Lower leg skin (tissue), 4 donors: ENCODE results near the gene ZMYND12. TPM values are rescaled to one million over a fixed set of nuclear protein-coding genes. Genes with fewer than 3 reads are reported as not detected.

Experiments
- DNase-seq, 2 donors: peaks; one replicate each; pipeline ENCODE4 v3.0.0-alpha.2; 2019; ENCODE audit warnings: low spot score in 2 of 2
- H3K4me3 ChIP-seq: fragments of 200-600 bp; sonication (generic); 2 replicates; pipeline ENCODE4 v1.5.1; 2017; ENCODE audit warnings: mild to moderate bottlenecking, low read depth; ENCODE audit not compliant: poor library complexity, severe bottlenecking
- POLR2A ChIP-seq, 2 donors: fragments of 450-650 bp; IDR thresholded peaks; one replicate each; pipeline ENCODE4 v1.6.1; 2016 to 2017; ENCODE audit warnings: antibody characterized with exemption in 2 of 2, mild to moderate bottlenecking in 1 of 2, moderate library complexity in 1 of 2
- WGBS, 2 donors: methylation state at CpG; one replicate each; pipeline ENCODE4 v1.1.5; 2018; 5-methylcytosine and 5-hydroxymethylcytosine counted together
- intact Hi-C: fragments of 100-400 bp; cut with DNase I; formaldehyde crosslinking; loops from one replicate; pipeline ENCODE4 v1.15.0; 2023; ENCODE audit warnings: low total_unique reads
- total RNA-seq, 4 donors: library from RNA; depleted of rRNA; stranded (reverse); fragments of >200 nt; gene quantifications; one replicate each; pipeline ENCODE4 v1.1.0, GENCODE V29; 2016
- TF ChIP-seq, protein P1 (sequence below), 3 donors: fragments of 450-650 bp; IDR thresholded peaks; one replicate each; pipeline ENCODE4 v1.5.1; 2016; ENCODE audit warnings: antibody characterized with exemption in 3 of 3, mild to moderate bottlenecking in 3 of 3, moderate library complexity in 2 of 3

The ZMYND12 gene
- total RNA-seq, 4 donors from 2014 or later: 0.25 to 8.0 (median 0.42) TPM; not detected in 1

DNA sequence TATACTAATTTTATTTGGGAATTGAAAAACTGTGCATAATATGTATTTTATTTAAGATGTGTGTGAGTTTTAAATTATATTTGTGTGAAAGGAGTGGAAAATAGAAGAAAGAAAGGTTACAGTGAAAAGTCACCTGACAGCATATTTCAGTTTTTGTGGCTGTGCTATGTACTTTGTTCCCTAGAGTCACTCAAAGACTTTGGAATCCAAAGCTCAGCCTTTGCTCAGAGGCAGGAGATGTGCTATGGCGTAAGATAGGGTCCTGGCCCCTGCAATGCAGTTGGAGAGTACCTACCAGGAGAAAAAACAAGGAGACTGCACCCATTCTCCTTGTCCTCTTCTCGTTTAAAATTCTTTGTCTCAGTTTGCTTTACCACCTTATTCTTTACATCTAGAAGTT is 10.2 kb upstream of the ZMYND12 start:
- WGBS, 2 donors: 84 to 89% methylated on average over 2 of the region's 2 CpGs
- TF ChIP-seq, protein P1, sequence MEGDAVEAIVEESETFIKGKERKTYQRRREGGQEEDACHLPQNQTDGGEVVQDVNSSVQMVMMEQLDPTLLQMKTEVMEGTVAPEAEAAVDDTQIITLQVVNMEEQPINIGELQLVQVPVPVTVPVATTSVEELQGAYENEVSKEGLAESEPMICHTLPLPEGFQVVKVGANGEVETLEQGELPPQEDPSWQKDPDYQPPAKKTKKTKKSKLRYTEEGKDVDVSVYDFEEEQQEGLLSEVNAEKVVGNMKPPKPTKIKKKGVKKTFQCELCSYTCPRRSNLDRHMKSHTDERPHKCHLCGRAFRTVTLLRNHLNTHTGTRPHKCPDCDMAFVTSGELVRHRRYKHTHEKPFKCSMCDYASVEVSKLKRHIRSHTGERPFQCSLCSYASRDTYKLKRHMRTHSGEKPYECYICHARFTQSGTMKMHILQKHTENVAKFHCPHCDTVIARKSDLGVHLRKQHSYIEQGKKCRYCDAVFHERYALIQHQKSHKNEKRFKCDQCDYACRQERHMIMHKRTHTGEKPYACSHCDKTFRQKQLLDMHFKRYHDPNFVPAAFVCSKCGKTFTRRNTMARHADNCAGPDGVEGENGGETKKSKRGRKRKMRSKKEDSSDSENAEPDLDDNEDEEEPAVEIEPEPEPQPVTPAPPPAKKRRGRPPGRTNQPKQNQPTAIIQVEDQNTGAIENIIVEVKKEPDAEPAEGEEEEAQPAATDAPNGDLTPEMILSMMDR (IDR thresholded peaks at IDR 0.05): no peak
- TF ChIP-seq POLR2A (IDR thresholded peaks at IDR 0.05): no peak
- DNase-seq: no peak
- intact Hi-C loops: no loop called here
- no peak overlapping the region for H3K4me3 ChIP-seq

DNA sequence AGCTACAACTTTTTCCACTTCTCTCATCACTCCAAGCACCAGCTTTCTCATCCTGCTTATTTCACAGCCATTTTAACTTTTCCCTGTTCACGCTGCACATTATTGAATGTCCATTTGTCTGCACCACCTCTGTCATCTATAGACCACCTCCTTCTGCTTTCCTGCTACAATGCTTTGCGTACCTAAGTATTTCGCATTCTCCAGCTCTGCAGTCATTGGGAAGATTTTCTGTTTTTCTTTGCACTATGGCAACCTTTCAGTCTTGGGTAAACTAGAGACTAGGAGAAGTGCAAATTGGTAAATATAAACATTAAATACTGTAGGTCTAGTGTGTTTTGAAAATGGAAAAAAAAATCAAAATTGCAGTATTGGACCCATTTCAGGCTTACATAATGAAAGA is 8.1 kb upstream of the ZMYND12 start:
- 77 to 83% methylated on average over 3 of the region's 3 CpGs for WGBS, 2 donors
- H3K4me3 ChIP-seq: no peak overlapping the region
- TF ChIP-seq, protein P1 (IDR thresholded peaks at IDR 0.05): no peak
- TF ChIP-seq POLR2A (IDR thresholded peaks at IDR 0.05): no peak
- DNase-seq: no peak
- intact Hi-C loops: no loop called here

DNA sequence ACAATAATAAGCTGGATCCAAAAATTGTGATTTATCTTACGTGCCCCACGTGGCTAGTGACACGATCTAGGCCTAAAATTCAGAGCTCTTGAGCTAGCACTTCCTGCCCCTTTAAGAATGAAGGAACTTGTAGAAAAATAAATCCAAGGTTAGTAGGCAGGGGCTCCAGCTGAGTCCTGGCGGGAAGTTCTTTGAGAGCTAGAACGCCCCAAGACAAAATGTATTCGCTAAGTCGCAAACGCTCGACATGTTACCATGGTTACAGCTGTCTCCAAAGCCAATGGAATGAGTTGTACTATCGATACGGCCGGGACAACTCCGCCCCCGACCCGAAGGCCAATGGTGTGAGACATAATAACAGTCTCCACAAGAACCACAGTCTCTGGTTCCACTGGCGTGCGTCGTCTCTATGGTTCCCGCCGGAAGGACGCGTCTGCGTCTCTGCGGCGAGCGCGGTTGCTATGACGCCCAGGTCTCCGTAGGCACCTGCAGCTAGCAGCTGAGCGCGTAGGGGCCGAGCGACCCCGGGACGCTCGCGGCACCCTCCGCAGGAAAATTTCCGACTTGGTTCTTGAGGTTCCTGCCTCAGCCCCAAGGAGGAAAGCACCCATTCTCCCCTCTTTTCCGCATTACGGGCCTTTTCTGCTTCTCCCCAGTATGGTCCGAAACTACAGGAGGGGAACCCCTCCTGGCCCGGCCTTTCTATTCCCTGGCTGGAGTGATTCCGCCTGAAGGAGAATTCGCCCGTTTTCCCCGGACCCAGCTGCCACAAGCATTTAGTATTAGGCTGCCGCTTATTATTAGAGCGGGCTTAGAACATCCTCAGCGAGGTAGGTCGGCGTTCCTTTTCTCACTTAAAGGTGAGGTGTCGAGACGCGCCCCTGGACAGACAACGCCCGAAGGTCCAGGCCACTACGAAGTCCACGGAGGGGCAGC is 7.3 kb upstream of the ZMYND12 start, which contains the start of gene CCDC30:
TSS of gene CCDC30 (plus strand) at position 459 of the 936 bp plus-strand sequence. CDS start 17,266 bp downstream, outside the sequence.
- peak; percentile 98 for DNase-seq
- intact Hi-C loops: no loop called here
- TF ChIP-seq, protein P1 (IDR thresholded peaks at IDR 0.05): no peak
- no peak for TF ChIP-seq POLR2A (IDR thresholded peaks at IDR 0.05)
- H3K4me3 ChIP-seq: peak within 1 kb of the TSS; percentile 15
- WGBS, 2 donors: 1% methylated on average over 59 of the region's 59 CpGs

DNA sequence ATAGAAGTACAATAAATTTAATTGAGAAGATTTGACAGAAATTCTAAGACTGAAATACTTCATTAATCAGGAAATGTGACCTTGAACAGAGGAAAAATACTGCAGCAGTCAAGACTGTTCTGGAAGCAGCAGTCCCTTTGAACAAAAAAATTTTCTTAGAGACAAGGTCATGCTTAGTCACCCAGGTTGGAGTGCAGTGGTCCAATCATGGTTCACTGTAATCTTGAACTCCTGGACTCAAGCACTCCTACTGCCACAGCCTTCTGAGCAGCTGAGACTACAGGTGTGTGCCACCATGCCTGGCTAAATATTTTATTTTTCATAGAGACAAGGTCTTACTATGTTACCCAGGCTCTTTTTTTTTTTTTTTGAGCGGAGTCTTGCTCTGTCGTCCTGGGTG is 5.4 kb upstream of the ZMYND12 start:
- no peak overlapping the region for H3K4me3 ChIP-seq
- intact Hi-C loops: no loop called here
- 84 to 91% methylated on average over 2 of the region's 2 CpGs for WGBS, 2 donors
- no peak for DNase-seq
- TF ChIP-seq, protein P1 (IDR thresholded peaks at IDR 0.05): no peak
- TF ChIP-seq POLR2A (IDR thresholded peaks at IDR 0.05): no peak

DNA sequence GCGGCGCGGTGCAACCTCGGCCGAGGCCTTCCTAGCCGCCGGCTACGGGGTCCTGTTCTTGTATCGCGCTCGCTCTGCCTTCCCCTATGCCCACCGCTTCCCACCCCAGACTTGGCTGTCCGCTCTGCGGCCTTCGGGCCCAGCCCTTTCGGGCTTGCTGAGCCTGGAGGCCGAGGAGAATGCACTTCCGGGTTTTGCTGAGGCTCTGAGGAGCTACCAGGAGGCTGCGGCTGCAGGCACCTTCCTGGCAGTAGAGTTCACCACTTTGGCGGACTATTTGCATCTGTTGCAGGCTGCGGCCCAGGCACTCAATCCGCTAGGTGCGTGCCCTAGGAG is 900 bp upstream of the ZMYND12 start:
- H3K4me3 ChIP-seq: peak overlapping the region; percentile 76
- intact Hi-C loops: no loop called here
- peak; percentile 27 to 85 for DNase-seq
- TF ChIP-seq, protein P1 (IDR thresholded peaks at IDR 0.05): no peak
- TF ChIP-seq POLR2A (IDR thresholded peaks at IDR 0.05): no peak
- 1% methylated on average over 14 to 23 of the region's 23 CpGs for WGBS, 2 donors
